B cell (primary cell): ENCODE results near the gene FMNL2. TPM values are rescaled to one million over a fixed set of nuclear protein-coding genes. Genes with fewer than 3 reads are reported as not detected.

Source experiments
- ATAC-seq: fragments of 200-7000 bp; cut with Tn5 transposase; one replicate; pipeline ENCODE4 v1.10.0; 2021; ENCODE audit warnings: low read depth, mild to moderate bottlenecking, moderate number of reproducible peaks, moderate library complexity
- CTCF ChIA-PET: fragments of 350-600 bp; sonication (Branson Sonifier 250); formaldehyde crosslinking; loops from one replicate; lab custom pipeline; 2021; ENCODE audit warnings: antibody characterized with exemption, inconsistent platforms; lab: Charles Lee
- POLR2A ChIA-PET: fragments of 350-600 bp; sonication (Branson Sonifier 250); formaldehyde crosslinking; loops from one replicate; lab custom pipeline; 2021; ENCODE audit warnings: antibody characterized with exemption; lab: Charles Lee
- DNase-seq: peaks from one replicate; pipeline ENCODE4 v3.0.0; 2013
- H2AFZ ChIP-seq: 2 replicates; pipeline ENCODE4 v1.6.1; 2012; ENCODE audit warnings: mild to moderate bottlenecking, low read depth, low read length; ENCODE audit not compliant: insufficient read depth, poor library complexity, severe bottlenecking
- H3K27ac ChIP-seq, 2 donors: 1 replicate in 1 of 2; 2 replicates in 1 of 2; pipeline ENCODE4 v1.5.1; 2012 to 2013; ENCODE audit warnings: low read length in 2 of 2, mild to moderate bottlenecking in 2 of 2, moderate library complexity in 1 of 2
- H3K27me3 ChIP-seq, 4 experiments: fragments of 200-600 bp in 1 of 4; sonication (generic) in 1 of 4; replicated peaks in 1 of 4; 1 replicate in 2 of 4; 2 replicates in 2 of 4; pipeline versions ENCODE4 v1.6.1 to v1.7.0; 2013 to 2016; ENCODE audit warnings: low read length in 3 of 4, mild to moderate bottlenecking in 2 of 4, mixed read lengths in 1 of 4, moderate library complexity in 1 of 4; ENCODE audit not compliant: insufficient read depth in 4 of 4, control insufficient read depth in 3 of 4; ENCODE audit errors: control extremely low read depth in 1 of 4
- H3K36me3 ChIP-seq, 2 experiments: replicated peaks in 1 of 2; 1 replicate in 1 of 2; 2 replicates in 1 of 2; pipeline versions ENCODE4 v1.6.1 to v1.7.1; 2013; ENCODE audit warnings: low read length in 1 of 2; ENCODE audit not compliant: insufficient read depth in 2 of 2, control insufficient read depth in 1 of 2; ENCODE audit errors: control extremely low read depth in 1 of 2, extremely low read depth in 1 of 2
- H3K4me1 ChIP-seq, 2 donors: fragments of 200-600 bp in 1 of 2; sonication (generic) in 1 of 2; 1 replicate in 1 of 2; 2 replicates in 1 of 2; pipeline versions ENCODE4 v1.5.1 to v1.6.1; 2013 to 2017; ENCODE audit warnings: low read length in 2 of 2; ENCODE audit not compliant: control insufficient read depth in 2 of 2, insufficient read depth in 2 of 2
- H3K4me2 ChIP-seq: replicated peaks from 2 replicates; pipeline ENCODE3; 2012; ENCODE audit warnings: mild to moderate bottlenecking, low read depth, low read length; ENCODE audit not compliant: poor library complexity, severe bottlenecking
- H3K4me3 ChIP-seq, 5 experiments: fragments of 200-600 bp in 1 of 5; sonication (generic) in 1 of 5; 1 replicate in 3 of 5; 2 replicates in 2 of 5; pipeline versions ENCODE4 v1.5.1 to v1.7.0; 2011 to 2016; ENCODE audit warnings: low read length in 4 of 5, mild to moderate bottlenecking in 4 of 5, low read depth in 2 of 5, control low read depth in 1 of 5, moderate library complexity in 1 of 5; ENCODE audit not compliant: insufficient read depth in 1 of 5; ENCODE audit errors: control extremely low read depth in 1 of 5, extremely low read depth in 1 of 5
- H3K79me2 ChIP-seq: fragments of 200-600 bp; sonication (generic); one replicate; pipeline ENCODE4 v1.6.0; 2016; ENCODE audit warnings: low read length; ENCODE audit not compliant: control insufficient read depth, insufficient read depth
- H3K9ac ChIP-seq: fragments of 200-600 bp; sonication (generic); 2 replicates; pipeline ENCODE4 v1.6.1; 2017; ENCODE audit warnings: mild to moderate bottlenecking, low read length, moderate library complexity
- H3K9me3 ChIP-seq, 3 donors: one replicate each; pipeline versions ENCODE4 v1.6.1 to v1.7.1; 2013; ENCODE audit warnings: low read length in 2 of 3; ENCODE audit not compliant: control insufficient read depth in 2 of 3, insufficient read depth in 1 of 3; ENCODE audit errors: control extremely low read depth in 1 of 3
- H4K20me1 ChIP-seq: 2 replicates; pipeline ENCODE4 v1.6.0; 2012; ENCODE audit warnings: mild to moderate bottlenecking, low read length; ENCODE audit not compliant: insufficient read depth, control insufficient read depth, poor library complexity, severe bottlenecking
- H3K27ac Mint-ChIP-seq: one replicate; pipeline ENCODE4 v1.8.0; 2021; ENCODE audit warnings: mixed read lengths
- H3K27me3 Mint-ChIP-seq: one replicate; pipeline ENCODE4 v1.8.0; 2021; ENCODE audit warnings: mixed read lengths
- H3K4me1 Mint-ChIP-seq: one replicate; pipeline ENCODE4 v1.8.0; 2021; ENCODE audit warnings: mixed read lengths
- H3K4me3 Mint-ChIP-seq: one replicate; pipeline ENCODE4 v1.8.0; 2021; ENCODE audit warnings: mixed read lengths
- H3K9me3 Mint-ChIP-seq: one replicate; pipeline ENCODE4 v1.8.0; 2022; ENCODE audit warnings: mixed read lengths; ENCODE audit not compliant: insufficient read depth
- EZH2 ChIP-seq: IDR thresholded peaks from 2 replicates; pipeline ENCODE4 v1.6.1; 2012; ENCODE audit warnings: borderline replicate concordance, low read depth, mild to moderate bottlenecking, moderate library complexity, low read length; ENCODE audit not compliant: insufficient read depth, poor library complexity, severe bottlenecking
- WGBS: methylation state at CpG from one replicate; pipeline ENCODE4 v1.1.5; 2013; ENCODE audit warnings: missing lambda C conversion rate; ENCODE audit not compliant: insufficient coverage; 5-methylcytosine and 5-hydroxymethylcytosine counted together
- intact Hi-C: fragments of 100-400 bp; cut with micrococcal nuclease; formaldehyde crosslinking; loops from one replicate; pipeline ENCODE4 v1.10.0; 2022
- polyA plus RNA-seq: library from polyadenylated mRNA; depleted of rRNA; stranded (reverse); fragments of >200 nt; gene quantifications from 2 replicates; pipeline ENCODE4 v1.2.3, GENCODE V29; 2012
- total RNA-seq, 2 donors: library from RNA; stranded (reverse); fragments of 120-200 nt in 1 of 2; gene quantifications; 1 replicate in 1 of 2; 2 replicates in 1 of 2; pipeline versions ENCODE4 v1.2.3 to v1.2.4, GENCODE V29; 2013 to 2022
- TF ChIP-seq, protein P1 (sequence below): fragments of 200-600 bp; IDR thresholded peaks from one replicate; pipeline ENCODE4 v1.8.0; 2022; ENCODE audit warnings: antibody characterized with exemption, mild to moderate bottlenecking

Gene FMNL2
- total and polyA plus RNA-seq, 2 donors (not counting 1 experiment from before 2014, with no cell fraction given) = 0.73 to 8.8 TPM

GRCh38 chr2:152436148-152436547 is 101.2 kb downstream of the FMNL2 start:
- ATAC-seq = no peak
- H3K4me2 ChIP-seq = no peak overlapping the region
- H4K20me1 ChIP-seq = no peaks in the 10 kb centered on the region
- Mint-ChIP-seq H3K27me3 (no peaks in the 10 kb centered on the region), H3K4me1 (peaks cover 3% of the 10 kb centered on the region), H3K4me3 (no peak overlapping the region), H3K9me3 (no peaks in the 10 kb centered on the region), H3K27ac (no peak overlapping the region)
- WGBS = no CpG with 5 or more reads among the region's 1 CpG
- POLR2A ChIA-PET = interaction anchor here (0.6 kb wide), 1 partner anchor 52 kb away, joined by 3 read pairs; no protein-coding TSS in a partner anchor
- TF ChIP-seq, protein P1, sequence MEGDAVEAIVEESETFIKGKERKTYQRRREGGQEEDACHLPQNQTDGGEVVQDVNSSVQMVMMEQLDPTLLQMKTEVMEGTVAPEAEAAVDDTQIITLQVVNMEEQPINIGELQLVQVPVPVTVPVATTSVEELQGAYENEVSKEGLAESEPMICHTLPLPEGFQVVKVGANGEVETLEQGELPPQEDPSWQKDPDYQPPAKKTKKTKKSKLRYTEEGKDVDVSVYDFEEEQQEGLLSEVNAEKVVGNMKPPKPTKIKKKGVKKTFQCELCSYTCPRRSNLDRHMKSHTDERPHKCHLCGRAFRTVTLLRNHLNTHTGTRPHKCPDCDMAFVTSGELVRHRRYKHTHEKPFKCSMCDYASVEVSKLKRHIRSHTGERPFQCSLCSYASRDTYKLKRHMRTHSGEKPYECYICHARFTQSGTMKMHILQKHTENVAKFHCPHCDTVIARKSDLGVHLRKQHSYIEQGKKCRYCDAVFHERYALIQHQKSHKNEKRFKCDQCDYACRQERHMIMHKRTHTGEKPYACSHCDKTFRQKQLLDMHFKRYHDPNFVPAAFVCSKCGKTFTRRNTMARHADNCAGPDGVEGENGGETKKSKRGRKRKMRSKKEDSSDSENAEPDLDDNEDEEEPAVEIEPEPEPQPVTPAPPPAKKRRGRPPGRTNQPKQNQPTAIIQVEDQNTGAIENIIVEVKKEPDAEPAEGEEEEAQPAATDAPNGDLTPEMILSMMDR = no peak
- TF ChIP-seq EZH2 = no peak
- no peaks in the 10 kb centered on the region for H3K9me3 ChIP-seq
- H2AFZ ChIP-seq = no peak overlapping the region
- H3K79me2 ChIP-seq = no peaks in the 10 kb centered on the region
- H3K9ac ChIP-seq = no peak overlapping the region
- no peak overlapping the region for H3K27ac ChIP-seq
- intact Hi-C loops = no loop called here
- H3K4me3 ChIP-seq = no peak overlapping the region
- no peaks in the 10 kb centered on the region for H3K27me3 ChIP-seq
- CTCF ChIA-PET = interaction anchor here (0.7 kb wide), 1 partner anchor 14 kb away, joined by 4 read pairs; no protein-coding TSS in a partner anchor
- H3K36me3 ChIP-seq = no peaks in the 10 kb centered on the region
- peaks cover 0 to 4% of the 10 kb centered on the region in 2 donors for H3K4me1 ChIP-seq
- no peak for DNase-seq

DNA sequence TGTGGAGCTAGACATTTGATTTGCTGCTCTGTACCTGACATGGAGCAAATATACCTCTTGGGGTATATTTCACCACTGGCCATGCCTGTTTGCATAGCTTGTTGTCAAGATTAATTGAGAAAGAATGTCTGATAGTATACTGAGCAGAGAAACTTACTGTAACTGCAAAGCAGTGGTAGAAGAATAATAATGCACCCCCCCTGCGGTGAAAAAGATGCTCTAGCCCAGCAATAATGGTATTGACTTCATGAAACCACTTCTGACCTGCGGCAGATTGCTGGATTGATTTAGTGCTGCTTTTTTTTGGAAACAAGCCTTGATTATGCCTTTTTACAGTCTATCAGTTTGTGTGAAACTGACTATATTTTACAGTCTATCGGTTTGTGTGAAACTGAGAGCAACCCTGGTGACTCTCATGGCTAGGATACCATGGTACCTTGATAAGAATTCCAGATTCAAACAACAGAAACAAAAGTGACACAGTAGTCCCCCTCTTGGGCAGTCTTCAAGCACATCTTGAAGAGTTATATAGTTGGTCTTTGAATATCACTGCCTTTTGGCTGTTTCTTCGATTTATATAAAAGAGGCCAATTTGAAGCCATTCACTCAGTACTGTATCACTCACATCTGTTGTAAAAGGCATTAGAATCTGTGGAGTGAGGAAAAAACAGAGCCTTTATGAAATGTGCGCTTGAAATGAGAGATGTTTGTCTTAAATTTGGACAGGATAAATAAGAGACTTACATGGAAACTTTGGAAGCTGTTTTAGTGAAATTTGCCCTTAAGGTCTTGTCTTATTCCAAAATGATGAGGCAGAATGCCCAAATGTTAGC is 102.5 kb downstream of the FMNL2 start:
- Mint-ChIP-seq H3K4me3 (no peak overlapping the region), H3K9me3 (no peaks in the 10 kb centered on the region), H3K27me3 (no peaks in the 10 kb centered on the region), H3K4me1 (peaks cover 3% of the 10 kb centered on the region), H3K27ac (no peak overlapping the region)
- H4K20me1 ChIP-seq = no peaks in the 10 kb centered on the region
- H3K27ac ChIP-seq = no peak overlapping the region
- H2AFZ ChIP-seq = no peak overlapping the region
- CTCF ChIA-PET = no interaction called here
- H3K4me1 ChIP-seq = no peaks in the 10 kb centered on the region
- no peak overlapping the region for H3K9ac ChIP-seq
- H3K4me3 ChIP-seq = no peak overlapping the region
- no peaks in the 10 kb centered on the region for H3K79me2 ChIP-seq
- TF ChIP-seq, protein P1 = no peak
- no peak for TF ChIP-seq EZH2
- POLR2A ChIA-PET = no interaction called here
- H3K4me2 ChIP-seq = no peak overlapping the region
- no peaks in the 10 kb centered on the region for H3K9me3 ChIP-seq
- WGBS = 93% methylated on average over 2 of the region's 5 CpGs
- intact Hi-C loops = no loop called here
- H3K36me3 ChIP-seq = no peaks in the 10 kb centered on the region
- no peak for DNase-seq
- no peaks in the 10 kb centered on the region for H3K27me3 ChIP-seq
- no peak for ATAC-seq
